C4-2B (cell line): ENCODE measurements around the gene CTAG1B.
"Not testable (repeated sequence)": the region's sequence is repeated elsewhere in the genome, so short reads cannot be mapped to it uniquely, and the experiment has no call there.

Experiments used
- H3K27ac ChIP-seq: fragments of 450-650 bp; 2 replicates; pipeline ENCODE4 v1.5.1; 2017
- ZFX ChIP-seq: fragments of 450-650 bp; IDR thresholded peaks from 2 replicates; pipeline ENCODE4 v1.6.1; 2017
- TF ChIP-seq, protein P1 (sequence below): fragments of 450-650 bp; conservative IDR thresholded peaks from 2 replicates; pipeline ENCODE4 v1.5.1; 2017; ENCODE audit warnings: mild to moderate bottlenecking

The CTAG1B gene

DNA sequence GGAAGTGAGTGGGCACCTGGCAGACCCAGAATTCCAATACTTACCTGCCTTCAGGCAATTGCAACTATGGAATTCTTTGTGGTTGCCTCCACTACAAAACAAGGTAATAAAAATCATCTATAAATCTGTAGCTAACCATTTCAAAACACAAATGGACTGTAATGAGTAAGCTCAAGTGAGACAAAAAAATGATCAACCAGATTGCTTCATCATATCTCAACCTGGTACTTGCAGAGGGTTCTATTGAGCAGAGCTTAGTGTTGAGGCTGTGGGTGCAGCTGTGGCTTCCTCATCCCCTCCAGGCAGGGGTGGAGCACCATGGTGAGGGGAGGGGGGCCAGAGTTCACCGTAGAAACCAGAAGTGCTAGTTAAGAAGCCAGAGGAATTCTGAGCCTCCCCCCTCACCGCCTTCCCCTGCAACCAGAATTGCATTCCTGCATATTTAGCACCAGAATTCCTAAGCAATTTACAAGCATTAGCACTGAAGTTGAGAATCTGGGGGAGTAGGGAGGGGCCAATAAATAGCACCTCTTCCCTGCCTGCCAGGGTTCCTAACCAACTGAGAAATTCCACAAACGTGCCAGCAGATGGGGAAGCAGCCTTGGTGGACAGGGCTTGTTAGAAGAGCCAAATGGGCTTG, 22.7 kb downstream of the CTAG1B start:
- no peak overlapping the region for H3K27ac ChIP-seq
- TF ChIP-seq, protein P1, sequence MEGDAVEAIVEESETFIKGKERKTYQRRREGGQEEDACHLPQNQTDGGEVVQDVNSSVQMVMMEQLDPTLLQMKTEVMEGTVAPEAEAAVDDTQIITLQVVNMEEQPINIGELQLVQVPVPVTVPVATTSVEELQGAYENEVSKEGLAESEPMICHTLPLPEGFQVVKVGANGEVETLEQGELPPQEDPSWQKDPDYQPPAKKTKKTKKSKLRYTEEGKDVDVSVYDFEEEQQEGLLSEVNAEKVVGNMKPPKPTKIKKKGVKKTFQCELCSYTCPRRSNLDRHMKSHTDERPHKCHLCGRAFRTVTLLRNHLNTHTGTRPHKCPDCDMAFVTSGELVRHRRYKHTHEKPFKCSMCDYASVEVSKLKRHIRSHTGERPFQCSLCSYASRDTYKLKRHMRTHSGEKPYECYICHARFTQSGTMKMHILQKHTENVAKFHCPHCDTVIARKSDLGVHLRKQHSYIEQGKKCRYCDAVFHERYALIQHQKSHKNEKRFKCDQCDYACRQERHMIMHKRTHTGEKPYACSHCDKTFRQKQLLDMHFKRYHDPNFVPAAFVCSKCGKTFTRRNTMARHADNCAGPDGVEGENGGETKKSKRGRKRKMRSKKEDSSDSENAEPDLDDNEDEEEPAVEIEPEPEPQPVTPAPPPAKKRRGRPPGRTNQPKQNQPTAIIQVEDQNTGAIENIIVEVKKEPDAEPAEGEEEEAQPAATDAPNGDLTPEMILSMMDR = no peak
- TF ChIP-seq ZFX = no peak

DNA sequence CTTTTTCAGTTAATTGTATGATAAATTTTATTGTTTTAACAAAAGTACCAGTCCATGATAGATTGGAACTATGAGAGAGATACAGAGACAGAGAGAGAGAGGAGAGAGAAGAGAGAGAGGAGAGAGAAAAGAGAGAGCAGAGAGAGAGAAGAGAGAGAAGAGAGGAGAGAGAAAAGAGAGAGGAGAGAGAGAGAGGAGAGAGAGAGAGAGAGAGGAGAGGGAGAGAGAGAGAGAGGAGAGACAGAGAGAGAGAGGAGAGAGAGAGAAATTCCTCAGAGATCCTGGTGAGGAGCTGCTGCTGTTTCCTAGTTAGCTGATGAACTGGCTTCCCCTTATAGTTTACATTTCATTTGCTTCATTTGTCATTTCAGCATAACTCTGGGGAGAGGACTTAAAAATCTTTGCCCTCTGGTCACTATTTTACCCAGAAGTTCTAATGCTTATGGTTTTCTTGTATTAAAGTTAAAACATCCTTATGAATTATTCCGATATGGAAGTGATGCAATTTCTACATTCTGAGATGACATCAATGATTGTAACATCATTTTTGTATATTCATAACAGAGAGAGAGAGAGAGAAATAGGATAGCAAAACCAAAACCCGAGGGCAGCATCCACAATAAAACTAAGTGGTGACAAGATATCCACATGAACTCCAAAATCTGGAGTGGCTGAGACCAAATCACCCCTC, 23.4 kb downstream of the CTAG1B start:
- TF ChIP-seq, protein P1 = no peak
- TF ChIP-seq ZFX = no peak
- no peak overlapping the region for H3K27ac ChIP-seq

DNA sequence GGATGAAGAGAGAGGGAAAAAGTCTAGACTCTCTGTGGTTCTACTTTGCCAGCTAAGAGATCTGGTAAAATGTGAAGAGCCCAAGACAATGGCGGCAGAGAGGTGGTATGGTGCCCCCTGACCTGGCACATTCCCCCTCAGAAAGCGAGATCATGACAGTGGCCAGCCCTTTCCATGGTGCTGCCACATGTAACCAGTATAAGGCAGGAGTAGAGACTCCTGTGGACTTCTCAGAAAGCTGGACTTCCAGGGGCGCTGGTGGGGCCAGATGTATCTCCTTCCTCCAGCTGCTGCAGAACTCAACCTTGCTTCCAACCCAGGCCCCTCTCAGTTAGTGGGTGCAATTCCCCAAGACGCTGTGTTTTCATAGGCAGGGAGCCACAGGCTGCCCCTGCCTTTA, 24.6 kb downstream of the CTAG1B start:
- TF ChIP-seq ZFX = no peak
- TF ChIP-seq, protein P1 = no peak
- no peak overlapping the region for H3K27ac ChIP-seq

DNA sequence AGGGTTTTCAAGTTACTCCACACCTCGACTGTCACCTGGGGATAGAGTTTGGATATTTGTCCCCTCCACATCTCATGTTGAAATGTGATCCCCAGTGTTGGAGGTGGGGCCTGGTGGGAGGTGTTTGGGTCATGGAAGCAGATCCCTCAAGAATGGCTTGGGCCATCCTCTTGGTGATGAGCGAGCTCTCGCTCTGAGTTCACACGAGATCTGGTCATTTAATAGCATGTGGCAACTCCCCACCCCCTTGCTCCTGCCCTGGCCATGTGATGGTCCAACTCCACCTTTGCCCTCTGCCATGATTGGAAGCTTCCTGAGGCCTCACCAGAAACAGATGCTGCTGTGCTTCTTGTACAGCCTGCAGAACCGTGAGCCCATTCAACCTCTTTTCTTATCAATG, 25.9 kb downstream of the CTAG1B start:
- TF ChIP-seq ZFX = no peak
- TF ChIP-seq, protein P1 = no peak
- H3K27ac ChIP-seq = no peak overlapping the region

DNA sequence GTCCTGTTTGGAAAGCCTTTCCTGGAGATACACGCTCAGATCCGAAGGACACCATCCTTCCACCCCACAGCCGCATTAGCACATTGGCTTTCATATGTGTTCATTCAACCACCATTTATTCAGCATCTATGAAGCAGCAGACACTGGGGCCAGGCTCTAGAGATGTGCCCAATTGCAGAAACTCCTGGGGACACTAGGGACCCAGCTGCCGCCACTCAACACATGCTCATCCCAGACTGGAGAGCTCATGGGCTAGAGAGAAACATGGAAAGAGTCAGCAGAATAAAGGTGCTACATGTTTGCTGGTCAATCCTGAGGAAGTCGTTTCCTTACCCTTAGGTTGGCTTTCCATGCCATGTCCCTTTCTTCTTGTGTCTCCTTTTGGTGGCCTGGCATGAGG, 26.6 kb downstream of the CTAG1B start:
- no peak overlapping the region for H3K27ac ChIP-seq
- TF ChIP-seq, protein P1 = no peak
- TF ChIP-seq ZFX = no peak

DNA sequence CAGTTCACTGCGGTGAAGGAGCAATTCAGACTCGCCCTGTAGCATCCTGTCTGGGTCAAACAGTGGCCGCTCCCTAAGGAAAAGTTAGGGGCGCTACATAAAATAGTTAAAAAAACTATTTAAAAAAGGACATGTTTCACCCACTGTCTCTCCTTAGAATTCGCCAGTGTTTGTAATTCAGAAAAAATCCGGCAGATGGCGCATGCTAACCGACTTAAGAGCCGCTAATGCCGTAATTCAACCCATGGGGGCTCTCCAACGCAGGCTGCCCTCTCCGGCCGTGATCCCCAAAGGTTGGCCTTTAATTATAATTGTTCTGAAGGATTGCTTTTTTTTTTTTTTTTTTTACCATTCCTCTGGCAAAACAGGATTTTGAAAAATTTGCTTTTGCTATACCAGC, 28.7 kb downstream of the CTAG1B start:
- not testable (repeated sequence) for H3K27ac ChIP-seq

DNA sequence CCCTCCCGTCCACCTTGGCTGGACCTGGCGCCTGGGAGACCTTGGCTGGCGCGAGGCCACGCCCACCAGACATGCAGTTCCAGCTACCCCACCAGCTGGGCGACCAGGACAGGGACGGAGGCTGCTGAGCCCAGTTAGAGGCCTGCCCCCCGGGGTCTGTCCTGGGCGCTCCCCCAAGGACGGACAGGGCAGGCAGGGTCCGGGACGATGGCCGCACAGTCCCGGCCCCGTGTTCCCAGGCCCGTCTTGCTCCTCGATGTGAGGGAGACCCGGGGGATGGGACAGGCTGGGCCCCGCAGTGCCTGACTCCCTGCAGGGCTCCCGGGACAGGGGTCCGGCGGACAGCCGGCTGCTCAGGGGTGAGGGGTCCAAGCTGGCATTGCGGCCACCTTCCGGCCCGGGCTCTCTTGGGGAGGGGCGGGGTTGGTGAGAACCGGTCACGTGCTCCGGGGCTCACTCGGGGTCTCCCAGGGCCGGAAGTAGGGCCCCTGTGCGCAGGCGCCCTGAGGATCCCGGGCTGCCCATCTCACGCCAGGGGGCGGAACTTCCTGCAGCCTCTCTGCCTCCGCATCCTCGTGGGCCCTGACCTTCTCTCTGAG, 34.4 kb downstream of the CTAG1B start, which contains the start of gene CTAG1A:
TSS of gene CTAG1A (plus strand) at position 549 of the 599 bp plus-strand sequence. CDS start 74 bp downstream, outside the sequence.
- not testable (repeated sequence) for H3K27ac ChIP-seq

DNA sequence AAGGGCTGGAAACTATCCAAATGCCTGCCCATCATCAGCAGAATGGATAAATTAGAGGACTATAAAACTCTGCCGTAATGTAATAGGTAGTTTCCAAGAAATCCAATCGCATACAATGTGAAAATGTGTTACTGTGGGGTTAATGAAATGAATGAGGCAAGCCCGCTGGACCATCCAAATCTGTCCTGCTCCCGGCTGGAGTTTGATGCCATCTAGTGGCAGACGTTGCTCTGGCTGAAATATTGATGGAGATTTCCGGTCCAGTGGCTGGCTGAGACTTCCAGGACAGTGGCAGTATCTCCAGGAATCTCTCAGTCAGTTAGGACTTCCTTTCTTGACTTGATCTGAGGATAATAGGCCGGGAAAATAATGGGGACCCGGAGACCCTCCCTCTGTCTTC, 36.1 kb downstream of the CTAG1B start:
- not testable (repeated sequence) for H3K27ac ChIP-seq

DNA sequence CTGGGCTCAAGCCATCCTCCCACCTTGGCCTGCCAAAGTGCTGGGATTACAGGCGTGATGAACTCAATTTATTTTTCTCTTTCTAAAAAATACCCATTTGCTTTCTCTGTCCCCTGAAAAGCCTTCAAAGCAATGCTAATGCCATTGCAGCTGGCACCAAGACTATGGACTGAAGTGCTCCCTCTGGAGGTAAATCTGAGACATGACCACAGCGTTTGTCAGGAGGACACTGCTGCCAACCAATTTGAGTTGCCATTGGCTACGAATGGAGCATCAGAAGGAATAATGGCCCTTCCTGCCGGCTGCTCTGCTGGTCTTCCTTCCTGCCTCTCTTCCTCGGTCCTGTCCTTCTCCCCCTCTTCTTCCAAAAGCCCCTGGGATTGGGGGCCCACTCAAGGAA, 44.0 kb downstream of the CTAG1B start:
- H3K27ac ChIP-seq = not testable (repeated sequence)

DNA sequence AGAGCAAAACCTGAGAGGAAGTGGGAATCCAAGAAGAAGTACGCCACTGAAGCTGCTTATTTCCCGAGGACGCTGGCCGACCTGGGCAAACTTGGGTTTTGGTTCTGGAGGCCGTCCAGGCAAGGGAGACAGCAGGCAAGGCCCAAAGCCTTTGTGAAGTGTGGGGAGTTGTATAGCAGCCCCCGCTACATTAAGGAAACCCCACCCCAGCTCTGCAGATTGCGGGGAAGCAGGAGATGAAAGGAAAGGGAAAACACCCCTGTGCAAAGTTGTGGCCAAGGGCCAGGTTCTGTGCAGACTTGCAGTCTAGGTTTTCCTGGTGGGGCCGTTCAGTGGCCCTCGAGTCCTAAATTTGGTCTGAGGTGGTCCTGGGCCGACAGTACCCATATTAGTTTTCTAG, 46.0 kb downstream of the CTAG1B start:
- not testable (repeated sequence) for H3K27ac ChIP-seq

DNA sequence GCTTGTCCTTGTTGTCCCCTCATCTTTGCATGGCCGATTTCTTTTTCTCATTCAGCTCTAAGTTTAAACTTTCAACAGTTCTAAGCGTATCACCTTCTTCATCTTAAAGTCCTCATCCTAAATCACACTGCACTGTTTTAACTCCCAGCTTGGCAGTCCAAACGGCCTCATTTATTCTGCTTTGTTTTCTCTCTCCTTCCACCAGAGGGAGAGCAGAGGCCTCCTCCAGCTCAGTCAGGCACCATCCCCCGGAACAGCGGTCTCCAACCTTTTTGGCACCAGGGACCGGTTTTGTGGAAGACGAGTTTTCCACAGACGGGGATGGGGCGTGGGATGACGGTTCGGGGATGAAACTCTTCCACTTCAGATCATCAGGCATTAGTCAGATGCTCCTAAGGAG, 48.7 kb downstream of the CTAG1B start:
- not testable (repeated sequence) for H3K27ac ChIP-seq
